M059J (cell line): ENCODE results near the gene OGDHL. TPM values are rescaled to one million over a fixed set of nuclear protein-coding genes. Genes with fewer than 3 reads are reported as not detected.
A peak's percentile ranks its signal among the peaks of the same experiment; 100 is the strongest.
"Not testable (repeated sequence)": the region's sequence is repeated elsewhere in the genome, so short reads cannot be mapped to it uniquely, and the experiment has no call there.

ENCODE experiments used
- DNase-seq: peaks from one replicate; pipeline ENCODE4 v3.0.0-alpha.2; 2012; ENCODE audit warnings: low read depth
- total RNA-seq: library from RNA; depleted of rRNA; stranded (reverse); fragments of >200 nt; shearing (Covaris generic); gene quantifications from 2 replicates; pipeline ENCODE4 v1.2.3, GENCODE V29; 2014; rRNA removed

Gene OGDHL
- 2.0 and 3.0 TPM in 2 replicates for total RNA-seq

GRCh38 chr10:49761789-49762565 is at the start of gene OGDHL:
Gene OGDHL, minus strand, starts transcription at chr10:49762323. Its CDS starts 3,731 bp downstream, at chr10:49758592.
- peak; percentile 56 for DNase-seq

- no peak for DNase-seq
Measured at GRCh38 chr10:49803988-49804387, 41.9 kb upstream of the OGDHL start.

GRCh38 chr10:49798275-49798674 is 36.2 kb upstream of the OGDHL start:
- DNase-seq = peak; percentile 10

DNA sequence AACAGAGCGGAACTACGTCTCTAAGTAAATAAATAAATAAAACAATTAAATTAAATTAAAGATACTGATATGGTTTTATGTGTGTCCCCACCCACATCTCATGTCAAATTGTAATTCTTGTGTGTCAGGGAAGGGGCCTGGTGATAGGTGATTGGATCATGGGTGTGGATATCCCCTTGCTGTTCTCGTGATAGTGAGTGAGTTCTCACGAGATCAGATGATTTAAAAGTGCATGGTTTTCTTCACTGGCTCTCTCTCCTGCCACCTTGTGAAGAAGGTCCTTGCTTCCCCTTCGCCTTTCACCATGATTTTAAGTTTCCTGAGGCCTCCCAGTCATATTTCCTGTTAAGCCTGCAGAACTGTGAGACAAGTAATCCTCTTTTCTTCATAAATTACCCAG is 29.0 kb upstream of the OGDHL start:
- DNase-seq = no peak

- no peak for DNase-seq
Measured at GRCh38 chr10:49784681-49785080, 22.6 kb upstream of the OGDHL start.

DNA sequence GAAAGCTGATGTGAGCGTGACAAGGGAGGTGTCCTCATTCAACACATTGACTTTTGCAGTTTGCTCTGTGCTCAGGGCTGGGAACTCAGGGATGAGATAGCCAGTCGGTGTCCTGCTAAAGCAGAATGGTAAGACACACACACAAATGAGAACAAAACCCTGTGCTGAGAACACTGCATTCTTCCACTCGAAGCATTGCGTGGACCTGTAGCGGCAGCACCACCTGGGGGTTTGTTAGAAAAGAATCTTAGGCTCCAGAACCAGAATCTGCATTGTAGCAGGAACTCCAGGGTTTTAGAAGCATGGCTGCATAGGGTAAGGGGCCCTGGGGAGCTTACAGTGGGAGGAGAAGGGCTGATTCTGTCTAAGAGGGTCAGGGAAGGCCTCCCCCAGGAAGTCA is 21.5 kb upstream of the OGDHL start:
- no peak for DNase-seq

- DNase-seq = peak; percentile 51
Measured at GRCh38 chr10:49781247-49781646, 19.1 kb upstream of the OGDHL start.

DNA sequence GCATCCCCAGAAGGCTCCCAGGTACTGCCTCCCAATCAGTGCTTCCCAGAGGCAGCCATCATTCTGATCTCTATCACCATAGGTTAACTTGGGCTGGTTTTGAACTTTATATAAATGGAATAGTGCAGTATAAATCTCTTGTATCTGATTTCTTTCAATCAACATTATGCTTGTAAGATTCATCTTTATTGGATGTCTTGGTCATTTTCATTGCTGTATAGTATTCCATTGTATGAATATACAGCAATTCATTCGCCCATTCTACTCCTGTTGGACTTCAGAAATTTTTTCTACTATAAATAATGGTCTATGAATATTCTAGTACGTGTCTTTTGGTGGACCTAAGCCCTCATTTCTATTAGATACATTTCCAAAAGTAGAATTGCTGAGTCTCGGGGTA is 16.1 kb upstream of the OGDHL start:
- DNase-seq = no peak

DNA sequence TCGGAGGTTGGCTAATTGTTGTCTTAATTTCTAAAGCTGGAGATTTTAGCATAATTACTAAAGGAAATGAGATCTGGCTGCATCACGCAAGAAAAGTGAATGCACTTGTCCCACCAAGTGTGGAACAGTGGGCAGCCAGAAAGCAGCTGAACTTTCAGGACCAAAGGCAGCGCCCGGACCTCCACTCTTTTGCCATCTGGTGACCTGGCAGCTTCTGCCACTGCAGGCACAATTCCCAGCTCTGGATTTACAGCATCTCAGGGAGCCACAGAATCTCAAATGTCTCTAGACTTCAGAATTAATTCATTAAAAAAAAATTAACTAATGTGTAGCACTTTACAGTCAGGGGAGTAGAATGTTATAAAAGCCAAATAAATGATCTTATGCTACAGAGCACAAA is 14.7 kb upstream of the OGDHL start:
- no peak for DNase-seq

- DNase-seq = no peak
Measured at GRCh38 chr10:49775014-49775413, 12.9 kb upstream of the OGDHL start.

GRCh38 chr10:49772944-49773343 is 10.8 kb upstream of the OGDHL start:
- DNase-seq = not testable (repeated sequence)

GRCh38 chr10:49771046-49771445 is 8.9 kb upstream of the OGDHL start:
- DNase-seq = not testable (repeated sequence)

DNA sequence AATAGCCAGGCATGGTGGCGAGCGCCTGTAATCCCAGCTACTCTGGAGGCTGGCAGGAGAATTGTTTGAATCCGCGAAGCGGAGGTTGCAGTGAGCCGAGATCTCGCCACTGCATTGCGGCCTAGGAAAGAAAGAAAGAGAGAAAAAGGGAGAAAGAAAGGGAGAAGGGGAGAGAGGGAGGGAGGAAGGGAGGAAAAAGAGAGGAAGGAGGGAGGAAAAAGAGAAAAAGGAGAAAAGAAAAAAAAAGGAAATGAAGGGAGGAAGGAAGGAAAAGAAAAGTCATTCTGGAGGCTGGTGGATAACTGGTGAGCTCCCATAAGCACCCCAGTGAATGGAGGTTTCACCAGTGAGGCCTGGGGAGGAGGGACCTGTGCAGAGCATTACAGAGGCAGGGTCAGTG is 7.6 kb upstream of the OGDHL start:
- no peak for DNase-seq

GRCh38 chr10:49768731-49769130 is 6.6 kb upstream of the OGDHL start:
- DNase-seq = no peak

GRCh38 chr10:49768329-49768728 is 6.2 kb upstream of the OGDHL start:
- no peak for DNase-seq

DNA sequence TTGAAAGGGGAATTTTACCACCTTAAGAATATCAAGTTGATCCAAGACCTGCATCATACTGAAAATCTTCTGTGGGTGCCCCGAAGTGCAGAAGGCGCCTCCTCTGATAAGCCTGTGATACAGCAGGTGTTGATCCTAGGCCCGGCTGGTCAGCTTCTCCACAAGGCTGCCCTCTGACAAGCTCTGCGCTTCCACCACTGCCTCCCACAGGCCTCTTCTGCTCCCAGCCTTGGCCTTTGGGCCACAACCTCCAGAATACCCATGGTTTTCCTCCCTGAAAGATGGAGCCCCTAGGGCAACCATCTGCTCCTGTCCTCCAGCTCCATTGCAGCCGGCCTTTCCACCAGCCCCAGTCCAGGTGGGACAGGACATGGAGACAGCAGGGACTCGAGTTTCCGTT is 5.6 kb upstream of the OGDHL start:
- DNase-seq = no peak

DNA sequence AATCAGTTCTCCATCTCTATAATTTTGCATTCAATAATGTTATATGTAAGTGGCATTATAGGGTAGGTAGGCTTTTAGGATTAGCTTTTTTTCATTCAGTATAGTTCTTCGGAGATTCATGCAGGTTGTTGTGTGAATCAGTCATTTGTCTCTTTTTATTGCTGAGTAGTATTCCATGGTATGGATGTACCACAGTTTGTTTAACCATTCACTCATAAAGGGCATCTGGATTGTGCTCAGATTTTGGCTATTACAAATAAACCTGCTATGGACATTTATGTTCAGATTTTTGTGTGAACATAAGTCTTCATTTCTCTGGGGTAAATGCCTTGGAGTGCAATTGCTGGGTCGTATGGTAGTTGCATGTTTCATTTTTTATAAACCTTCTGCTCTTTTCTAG is 4.4 kb upstream of the OGDHL start:
- no peak for DNase-seq

- no peak for DNase-seq
Measured at GRCh38 chr10:49762566-49762877, 399 bp upstream of the OGDHL start.

- no peak for DNase-seq
Measured at GRCh38 chr10:49761201-49761788, 828 bp downstream of the OGDHL start.

GRCh38 chr10:49760789-49761188 is 1.3 kb downstream of the OGDHL start:
- no peak for DNase-seq

DNA sequence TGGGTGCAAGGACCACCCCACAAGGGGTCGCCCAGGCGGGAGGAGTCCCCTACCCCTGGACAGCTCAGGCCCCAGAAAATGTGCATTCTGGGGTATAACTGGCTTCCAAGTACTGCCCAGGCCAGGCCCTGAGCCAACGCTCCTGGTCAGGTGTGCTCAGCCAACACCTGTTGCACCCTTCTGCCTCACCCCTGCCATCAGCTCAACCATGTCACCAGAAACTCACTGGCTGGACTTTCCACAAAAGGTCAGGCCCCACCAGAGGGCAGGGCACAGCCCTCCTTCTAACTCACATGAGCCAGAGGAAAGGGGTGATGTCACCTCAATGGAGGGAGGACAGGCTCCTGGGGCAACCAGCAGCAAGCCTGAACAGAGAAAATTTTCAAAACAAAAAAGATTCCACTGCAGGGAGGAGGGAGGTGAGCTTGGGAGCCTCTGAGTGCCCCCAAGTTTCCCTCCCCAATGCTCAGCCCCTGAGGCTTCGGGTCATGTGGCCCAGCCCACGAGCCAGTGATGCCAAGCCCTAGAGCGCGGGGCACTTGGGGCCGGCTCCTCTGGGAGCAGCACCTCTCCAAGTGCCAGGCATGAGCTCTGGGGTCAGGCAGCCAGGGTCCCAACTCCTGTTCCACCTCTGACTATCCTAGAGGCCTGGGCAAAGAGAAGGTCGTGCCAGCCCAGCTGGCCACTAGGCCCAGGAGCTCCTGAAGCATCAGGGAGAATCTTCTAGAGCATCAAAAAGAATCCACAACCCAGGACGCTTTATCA is 2.2 kb downstream of the OGDHL start:
- no peak for DNase-seq

- DNase-seq = no peak
Measured at GRCh38 chr10:49758249-49758930, 3.7 kb downstream of the OGDHL start.
